Endothelial cell of umbilical vein (primary cell): ENCODE measurements around the gene PNPLA5. TPM values are rescaled to one million over a fixed set of nuclear protein-coding genes. Genes with fewer than 3 reads are reported as not detected.

Experiments used
- BruUV-seq: library from RNA; stranded (reverse); fragments of 400-500 nt; replicated peaks from 2 replicates; lab custom pipeline; 2021; lab: Mats Ljungman, UMichigan
- CTCF ChIA-PET: fragments of 300-600, 350-600 bp; sonication (Branson Sonifier 250); formaldehyde crosslinking; loops from one replicate; lab custom pipeline; 2021; ENCODE audit warnings: antibody characterized with exemption, inconsistent platforms; lab: Charles Lee
- POLR2A ChIA-PET: fragments of 300-600, 350-600 bp; sonication (Branson Sonifier 250); formaldehyde crosslinking; loops from one replicate; lab custom pipeline; 2021; ENCODE audit warnings: antibody characterized with exemption, inconsistent platforms; lab: Charles Lee
- DNase-seq: peaks from one replicate; pipeline ENCODE4 v3.0.0-alpha.2; 2011; ENCODE audit warnings: low read depth, low spot score
- FAIRE-seq: peaks from 2 replicates; lab custom pipeline; 2011; peaks lifted over from hg19 to GRCh38; lab: Jason Lieb, UNC
- H2AFZ ChIP-seq: 2 replicates; pipeline ENCODE4 v1.6.0; 2012; ENCODE audit warnings: low read depth, low read length, control low read depth, inconsistent platforms
- H3K27ac ChIP-seq: 2 replicates; pipeline ENCODE4 v1.5.1; 2011; ENCODE audit warnings: low read depth, mild to moderate bottlenecking, control low read depth, low read length, moderate library complexity; ENCODE audit not compliant: insufficient read depth
- H3K27me3 ChIP-seq, 2 experiments: 2 replicates each; pipeline versions ENCODE4 v1.6.0 to v1.6.1; 2011; ENCODE audit warnings: low read length in 2 of 2, mixed read lengths in 1 of 2; ENCODE audit not compliant: control insufficient read depth in 2 of 2, insufficient read depth in 2 of 2
- H3K36me3 ChIP-seq, 2 experiments: 2 replicates in 1 of 2; 3 replicates in 1 of 2; pipeline ENCODE4 v1.5.1; 2011; ENCODE audit warnings: low read length in 2 of 2, mild to moderate bottlenecking in 1 of 2, moderate library complexity in 1 of 2; ENCODE audit not compliant: control insufficient read depth in 2 of 2, insufficient read depth in 2 of 2; ENCODE audit errors: extremely low read depth in 1 of 2
- H3K4me1 ChIP-seq: 3 replicates; pipeline ENCODE4 v1.5.1; 2011; ENCODE audit warnings: mild to moderate bottlenecking, low read length; ENCODE audit not compliant: control insufficient read depth, insufficient read depth; ENCODE audit errors: extremely low read depth
- H3K4me2 ChIP-seq: 2 replicates; pipeline ENCODE4 v1.6.1; 2011; ENCODE audit warnings: low read length, control low read depth, mixed read lengths; ENCODE audit not compliant: insufficient read depth
- H3K4me3 ChIP-seq, 3 experiments: fragments of 200-600 bp in 1 of 3; sonication (generic), shearing (Covaris generic) in 1 of 3; replicated peaks in 1 of 3; 2 replicates each; pipeline ENCODE4 v1.5.1; 2011 to 2016; ENCODE audit warnings: control low read depth in 3 of 3, low read length in 3 of 3, mild to moderate bottlenecking in 2 of 3, inconsistent platforms in 1 of 3, low read depth in 1 of 3, moderate library complexity in 1 of 3; ENCODE audit not compliant: insufficient read depth in 1 of 3
- H3K79me2 ChIP-seq: 2 replicates; pipeline ENCODE4 v1.6.0; 2012; ENCODE audit warnings: low read length, inconsistent platforms; ENCODE audit not compliant: control insufficient read depth, insufficient read depth
- H3K9ac ChIP-seq: replicated peaks from 2 replicates; pipeline ENCODE3; 2011; ENCODE audit warnings: low read length, control low read depth; ENCODE audit not compliant: insufficient read depth; ENCODE audit errors: extremely low read depth
- H3K9me1 ChIP-seq: replicated peaks from 3 replicates; pipeline ENCODE4 v1.6.0; 2011; ENCODE audit warnings: mild to moderate bottlenecking, low read length; ENCODE audit not compliant: control insufficient read depth, insufficient read depth; ENCODE audit errors: extremely low read depth
- H3K9me3 ChIP-seq: replicated peaks from 2 replicates; pipeline ENCODE4 v1.5.1; 2012; ENCODE audit warnings: low read length, inconsistent platforms; ENCODE audit not compliant: control insufficient read depth, insufficient read depth
- H4K20me1 ChIP-seq: replicated peaks from 2 replicates; pipeline ENCODE3; 2011; ENCODE audit warnings: mild to moderate bottlenecking, low read length; ENCODE audit not compliant: control insufficient read depth, insufficient read depth; ENCODE audit errors: extremely low read depth
- EZH2 ChIP-seq: IDR thresholded peaks from 2 replicates; pipeline ENCODE4 v1.6.1; 2012; ENCODE audit warnings: borderline replicate concordance, low read depth, mild to moderate bottlenecking, moderate library complexity, low read length, inconsistent platforms; ENCODE audit not compliant: severe bottlenecking
- FOS ChIP-seq: IDR thresholded peaks from 2 replicates; pipeline ENCODE4 v1.6.1; 2011; ENCODE audit warnings: mild to moderate bottlenecking, low read length, moderate library complexity, borderline replicate concordance; ENCODE audit not compliant: insufficient read depth
- GATA2 ChIP-seq: IDR thresholded peaks from 2 replicates; pipeline ENCODE4 v1.7.0; 2011; ENCODE audit warnings: low read depth, mild to moderate bottlenecking, moderate library complexity, mixed read lengths, low read length; ENCODE audit not compliant: insufficient read length, insufficient read depth
- JUN ChIP-seq: IDR thresholded peaks from 2 replicates; pipeline ENCODE4 v1.6.1; 2011; ENCODE audit warnings: borderline replicate concordance, low read depth; ENCODE audit not compliant: insufficient read length, insufficient read depth
- MAX ChIP-seq: IDR thresholded peaks from 2 replicates; pipeline ENCODE4 v1.6.1; 2011; ENCODE audit not compliant: insufficient read depth, insufficient read length
- MYC ChIP-seq: IDR thresholded peaks from one replicate; pipeline ENCODE4 v1.6.1; 2011; ENCODE audit warnings: mild to moderate bottlenecking, low read depth, low read length
- POLR2A ChIP-seq: IDR thresholded peaks from 2 replicates; pipeline ENCODE4 v1.6.1; 2012; ENCODE audit warnings: low read depth, mild to moderate bottlenecking, control low read depth, low read length
- POLR2AphosphoS5 ChIP-seq: IDR thresholded peaks from 2 replicates; pipeline ENCODE4 v1.6.1; 2012; ENCODE audit warnings: low read depth, mild to moderate bottlenecking, control low read depth, low read length, moderate library complexity; ENCODE audit not compliant: insufficient read depth
- dilution Hi-C: fragments of 300-500 bp; cut with MboI; formaldehyde crosslinking; loops from one replicate; pipeline ENCODE4 v1.15.0; 2019; ENCODE audit warnings: low sequenced_read_pairs; ENCODE audit not compliant: extremely low pct_ligation_motif_present
- intact Hi-C: fragments of 100-400 bp; cut with micrococcal nuclease; formaldehyde crosslinking; loops from one replicate; pipeline ENCODE4 v1.10.0; 2022
- polyA plus RNA-seq, 4 experiments: library from polyadenylated mRNA; depleted of rRNA in 3 of 4; stranded (reverse) in 3 of 4; unstranded in 1 of 4; fragments of >200 nt; gene quantifications; 2 replicates each; pipeline versions ENCODE4 v1.2.1 to v1.2.3, GENCODE V29; 2011 to 2012; ENCODE audit warnings: missing spikeins in 1 of 4
- total RNA-seq: library from RNA; stranded (reverse); gene quantifications from 2 replicates; pipeline ENCODE4 v1.2.3, GENCODE V29; 2021
- TF ChIP-seq, protein P1 (sequence below), 2 donors: IDR thresholded peaks; 1 replicate in 1 of 2; 2 replicates in 1 of 2; pipeline ENCODE4 v1.5.1; 2011; ENCODE audit warnings: low read length in 2 of 2, mild to moderate bottlenecking in 2 of 2, moderate library complexity in 2 of 2, control low read depth in 1 of 2, inconsistent platforms in 1 of 2, low read depth in 1 of 2; ENCODE audit not compliant: insufficient read depth in 1 of 2; ENCODE audit errors: extremely low read depth in 1 of 2

PNPLA5 gene
- total and polyA plus RNA-seq, 2 donors (not counting 3 experiments of a cell fraction or from before 2014, with no cell fraction given): not detected

GRCh38 chr22:43928468-43928867 is 36.7 kb upstream of the PNPLA5 start:
- Histone ChIP-seq H3K27ac (no peak overlapping the region), H3K9me3 (no peaks in the 10 kb centered on the region), H3K4me1 (peaks cover 6% of the 10 kb centered on the region), H3K79me2 (no peaks in the 10 kb centered on the region), H2AFZ (no peak overlapping the region), H3K9me1 (no peaks in the 10 kb centered on the region), H3K27me3 (no peaks in the 10 kb centered on the region), H3K4me3 (no peak overlapping the region), H4K20me1 (no peaks in the 10 kb centered on the region), H3K9ac (no peak overlapping the region), H3K36me3 (peaks cover 0 to 4% of the 10 kb centered on the region in 2 experiments), H3K4me2 (no peak overlapping the region)
- DNase-seq (no peak), FAIRE-seq (no peak)
- TF ChIP-seq, protein P1, sequence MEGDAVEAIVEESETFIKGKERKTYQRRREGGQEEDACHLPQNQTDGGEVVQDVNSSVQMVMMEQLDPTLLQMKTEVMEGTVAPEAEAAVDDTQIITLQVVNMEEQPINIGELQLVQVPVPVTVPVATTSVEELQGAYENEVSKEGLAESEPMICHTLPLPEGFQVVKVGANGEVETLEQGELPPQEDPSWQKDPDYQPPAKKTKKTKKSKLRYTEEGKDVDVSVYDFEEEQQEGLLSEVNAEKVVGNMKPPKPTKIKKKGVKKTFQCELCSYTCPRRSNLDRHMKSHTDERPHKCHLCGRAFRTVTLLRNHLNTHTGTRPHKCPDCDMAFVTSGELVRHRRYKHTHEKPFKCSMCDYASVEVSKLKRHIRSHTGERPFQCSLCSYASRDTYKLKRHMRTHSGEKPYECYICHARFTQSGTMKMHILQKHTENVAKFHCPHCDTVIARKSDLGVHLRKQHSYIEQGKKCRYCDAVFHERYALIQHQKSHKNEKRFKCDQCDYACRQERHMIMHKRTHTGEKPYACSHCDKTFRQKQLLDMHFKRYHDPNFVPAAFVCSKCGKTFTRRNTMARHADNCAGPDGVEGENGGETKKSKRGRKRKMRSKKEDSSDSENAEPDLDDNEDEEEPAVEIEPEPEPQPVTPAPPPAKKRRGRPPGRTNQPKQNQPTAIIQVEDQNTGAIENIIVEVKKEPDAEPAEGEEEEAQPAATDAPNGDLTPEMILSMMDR (IDR thresholded peaks at IDR 0.05; ENCODE audit: extremely low read depth in 1 of 2, insufficient read depth in 1 of 2, low read depth in 1 of 2, low read length in 2 of 2): no peak
- TF ChIP-seq POLR2A: no peak
- no peak for TF ChIP-seq JUN
- TF ChIP-seq MAX: no peak
- no peak for TF ChIP-seq MYC
- no peak for TF ChIP-seq POLR2AphosphoS5
- TF ChIP-seq GATA2: no peak
- TF ChIP-seq EZH2: no peak
- TF ChIP-seq FOS: no peak
- dilution Hi-C loops: no loop called here
- no TSS peak for BruUV-seq
- ChIA-PET CTCF (interaction anchor here (2.3 kb wide), 1 partner anchor 17 kb away, joined by 7 read pairs; no protein-coding TSS in a partner anchor), POLR2A (no interaction called here)
- intact Hi-C loops: loop anchor here (10.0 kb wide), 1 partner anchor 756 kb away; no protein-coding TSS in a partner anchor
